HEK293 (cell line): Measurements from ENCODE around the gene GAMT.

Experiments used
- EGR2 ChIP-seq: fragments of 450-650 bp; formaldehyde crosslinking; IDR thresholded peaks from 2 replicates; pipeline ENCODE4 v1.5.1; 2016; ENCODE audit warnings: low read depth, missing biosample characterization, missing genetic modification characterization
- HIC1 ChIP-seq: fragments of 450-650 bp; formaldehyde crosslinking; IDR thresholded peaks from 2 replicates; pipeline ENCODE4 v1.5.1; 2016; ENCODE audit warnings: missing biosample characterization, missing genetic modification characterization
- KLF10 ChIP-seq: fragments of 450-650 bp; IDR thresholded peaks from 2 replicates; pipeline ENCODE4 v1.5.1; 2018; ENCODE audit warnings: missing biosample characterization, mild to moderate bottlenecking, missing genetic modification characterization
- OSR2 ChIP-seq: fragments of 450-650 bp; formaldehyde crosslinking; IDR thresholded peaks from 2 replicates; pipeline ENCODE4 v1.5.1; 2016; ENCODE audit warnings: missing biosample characterization, missing genetic modification characterization
- PATZ1 ChIP-seq: fragments of 450-650 bp; formaldehyde crosslinking; IDR thresholded peaks from 2 replicates; pipeline ENCODE4 v1.5.1; 2016; ENCODE audit warnings: missing biosample characterization, missing genetic modification characterization
- PBX3 ChIP-seq: sonication (generic); formaldehyde crosslinking; IDR thresholded peaks from 2 replicates; pipeline ENCODE4 v1.8.1; 2022; ENCODE audit warnings: mild to moderate bottlenecking, moderate library complexity, missing genetic modification reagents
- SP2 ChIP-seq: fragments of 450-650 bp; formaldehyde crosslinking; IDR thresholded peaks from 2 replicates; pipeline ENCODE4 v1.5.1; 2016; ENCODE audit warnings: missing biosample characterization, missing genetic modification characterization
- ZBTB20 ChIP-seq: fragments of 450-650 bp; formaldehyde crosslinking; IDR thresholded peaks from 2 replicates; pipeline ENCODE4 v1.5.1; 2016; ENCODE audit warnings: missing biosample characterization, missing genetic modification characterization
- ZBTB44 ChIP-seq: fragments of 450-650 bp; IDR thresholded peaks from 2 replicates; pipeline ENCODE4 v1.5.1; 2018; ENCODE audit warnings: missing biosample characterization, mild to moderate bottlenecking, missing genetic modification characterization
- ZNF132 ChIP-seq: fragments of 450-650 bp; formaldehyde crosslinking; IDR thresholded peaks from 2 replicates; pipeline ENCODE4 v1.5.1; 2017; ENCODE audit warnings: missing biosample characterization, missing genetic modification characterization, borderline replicate concordance
- ZNF174 ChIP-seq: fragments of 450-650 bp; formaldehyde crosslinking; IDR thresholded peaks from 2 replicates; pipeline ENCODE4 v1.5.0; 2017; ENCODE audit warnings: missing biosample characterization, mild to moderate bottlenecking, missing genetic modification characterization
- ZNF266 ChIP-seq: fragments of 450-650 bp; formaldehyde crosslinking; IDR thresholded peaks from 2 replicates; pipeline ENCODE4 v1.5.1; 2016; ENCODE audit warnings: missing biosample characterization, missing genetic modification characterization, low read depth
- ZNF280C ChIP-seq: fragments of 450-650 bp; formaldehyde crosslinking; IDR thresholded peaks from 2 replicates; pipeline ENCODE4 v1.5.1; 2016; ENCODE audit warnings: missing biosample characterization, missing genetic modification characterization
- ZNF341 ChIP-seq: fragments of 450-650 bp; formaldehyde crosslinking; IDR thresholded peaks from 2 replicates; pipeline ENCODE4; 2016; ENCODE audit warnings: low read depth, missing biosample characterization, missing genetic modification characterization
- ZNF366 ChIP-seq: fragments of 450-650 bp; formaldehyde crosslinking; conservative IDR thresholded peaks from 2 replicates; pipeline ENCODE4 v1.5.1; 2016; ENCODE audit warnings: missing biosample characterization, missing genetic modification characterization
- ZNF423 ChIP-seq: fragments of 450-650 bp; formaldehyde crosslinking; IDR thresholded peaks from 2 replicates; pipeline ENCODE4 v1.5.1; 2016; ENCODE audit warnings: missing biosample characterization, missing genetic modification characterization
- ZNF513 ChIP-seq: fragments of 450-650 bp; IDR thresholded peaks from 2 replicates; pipeline ENCODE4 v1.5.1; 2018; ENCODE audit warnings: missing biosample characterization, missing genetic modification characterization
- ZNF549 ChIP-seq: fragments of 450-650 bp; IDR thresholded peaks from 2 replicates; pipeline ENCODE4 v1.5.1; 2018; ENCODE audit warnings: missing biosample characterization, missing genetic modification characterization, mild to moderate bottlenecking, inconsistent platforms, moderate library complexity
- ZNF561 ChIP-seq: fragments of 450-650 bp; IDR thresholded peaks from 2 replicates; pipeline ENCODE4 v1.5.1; 2018; ENCODE audit warnings: missing biosample characterization, missing genetic modification characterization, borderline replicate concordance
- ZNF624 ChIP-seq: fragments of 450-650 bp; formaldehyde crosslinking; IDR thresholded peaks from 2 replicates; pipeline ENCODE4 v1.5.1; 2017; ENCODE audit warnings: missing biosample characterization, missing genetic modification characterization
- ZNF645 ChIP-seq: fragments of 450-650 bp; formaldehyde crosslinking; IDR thresholded peaks from 2 replicates; pipeline ENCODE4; 2016; ENCODE audit warnings: missing biosample characterization, missing genetic modification characterization
- ZNF660 ChIP-seq: fragments of 450-650 bp; IDR thresholded peaks from 2 replicates; pipeline ENCODE4 v1.5.1; 2018; ENCODE audit warnings: missing biosample characterization, mild to moderate bottlenecking, missing genetic modification characterization
- ZNF692 ChIP-seq: fragments of 450-650 bp; formaldehyde crosslinking; IDR thresholded peaks from 2 replicates; pipeline ENCODE4 v1.5.1; 2016; ENCODE audit warnings: missing biosample characterization, missing genetic modification characterization
- ZXDB ChIP-seq: fragments of 450-650 bp; formaldehyde crosslinking; IDR thresholded peaks from 2 replicates; pipeline ENCODE4 v1.5.1; 2016; ENCODE audit warnings: missing biosample characterization, missing genetic modification characterization

The GAMT gene

GRCh38 chr19:1401138-1401888 is at the start of gene GAMT (continued):
- TF ChIP-seq ZNF561 (peak; percentile 100), OSR2 (tag by site-specific recombination) (no peak), ZNF132 (tag by site-specific recombination) (no peak), ZNF692 (0 out of 2 replicates have a peak, but pooled peaks have one; percentile 13), PATZ1 (tag by site-specific recombination) (peak; percentile 23), ZNF549 (tag by site-specific recombination) (no peak), ZNF341 (peak; percentile 53), PBX3 (0 out of 2 replicates have a peak, but pooled peaks have one; percentile 13), ZBTB20 (tag by site-specific recombination) (0 out of 2 replicates have a peak, but pooled peaks have one; percentile 1), ZNF423 (tag by site-specific recombination) (no peak), ZNF266 (tag by site-specific recombination) (no peak), ZNF280C (no peak), ZNF513 (tag by site-specific recombination) (no peak), KLF10 (0 out of 2 replicates have a peak, but pooled peaks have one; percentile 47), HIC1 (tag by site-specific recombination) (no peak), ZXDB (peak; percentile 78), EGR2 (tag by site-specific recombination) (0 out of 2 replicates have a peak, but pooled peaks have one; percentile 16), ZNF174 (tag by site-specific recombination) (no peak), ZBTB44 (tag by site-specific recombination) (0 out of 2 replicates have a peak, but pooled peaks have one; percentile 18), ZNF366 (tag by site-specific recombination) (no peak), ZNF645 (no peak), ZNF660 (0 out of 2 replicates have a peak, but pooled peaks have one; percentile 61), SP2 (no peak), ZNF624 (no peak)
